WTC11 (cell line): ENCODE measurements around the gene ST6GALNAC5. TPM values are rescaled to one million over a fixed set of nuclear protein-coding genes. Genes with fewer than 3 reads are reported as not detected.

Experiments
- ATAC-seq: fragments of 200-7000 bp; cut with Tn5 transposase; 2 replicates; pipeline ENCODE4 v1.10.0; 2021; ENCODE audit warnings: mild to moderate bottlenecking, moderate library complexity
- CTCF ChIA-PET: fragments of 300-600 bp; sonication (Branson Sonifier 250); formaldehyde crosslinking; loops from one replicate; lab custom pipeline; 2021; ENCODE audit warnings: antibody characterized with exemption; lab: Charles Lee
- POLR2A ChIA-PET: fragments of 350-600 bp; sonication (Branson Sonifier 250); formaldehyde crosslinking; loops from one replicate; lab custom pipeline; 2021; ENCODE audit warnings: antibody characterized with exemption; lab: Charles Lee
- DNase-seq: peaks from one replicate; pipeline ENCODE4 v3.0.0; 2021; ENCODE audit warnings: low spot score
- H3K27ac Mint-ChIP-seq: 2 replicates; pipeline ENCODE4 v1.8.0; 2021; ENCODE audit warnings: mixed read lengths
- H3K27me3 Mint-ChIP-seq: 2 replicates; pipeline ENCODE4 v1.8.0; 2021; ENCODE audit warnings: low read depth, mild to moderate bottlenecking, moderate library complexity, mixed read lengths
- H3K36me3 Mint-ChIP-seq: 2 replicates; pipeline ENCODE4 v1.8.0; 2021; ENCODE audit warnings: mixed read lengths
- H3K4me1 Mint-ChIP-seq: 2 replicates; pipeline ENCODE4 v1.8.0; 2022; ENCODE audit warnings: mixed read lengths
- H3K4me3 Mint-ChIP-seq: 2 replicates; pipeline ENCODE4 v1.8.0; 2021; ENCODE audit warnings: mild to moderate bottlenecking, moderate library complexity, mixed read lengths
- H3K9me3 Mint-ChIP-seq: 2 replicates; pipeline ENCODE4 v1.8.0; 2021; ENCODE audit warnings: mixed read lengths
- CREB1 ChIP-seq: sonication (generic); formaldehyde crosslinking; IDR thresholded peaks from 2 replicates; pipeline ENCODE4 v1.8.0; 2023; ENCODE audit warnings: mild to moderate bottlenecking, missing genetic modification reagents
- FOXK1 ChIP-seq: sonication (generic); formaldehyde crosslinking; IDR thresholded peaks from 2 replicates; pipeline ENCODE4 v1.8.0; 2022; ENCODE audit warnings: mild to moderate bottlenecking, moderate library complexity, missing genetic modification reagents
- GABPB1 ChIP-seq: sonication (generic); formaldehyde crosslinking; IDR thresholded peaks from 2 replicates; pipeline ENCODE4 v1.8.1; 2023; ENCODE audit warnings: mild to moderate bottlenecking, missing genetic modification reagents
- JUN ChIP-seq: sonication (generic); formaldehyde crosslinking; IDR thresholded peaks from 2 replicates; pipeline ENCODE4 v1.8.0; 2023; ENCODE audit warnings: mild to moderate bottlenecking, missing genetic modification reagents
- MLX ChIP-seq: sonication (generic); formaldehyde crosslinking; IDR thresholded peaks from 2 replicates; pipeline ENCODE4 v1.8.1; 2023; ENCODE audit warnings: mild to moderate bottlenecking, missing genetic modification reagents, moderate library complexity
- ZNF281 ChIP-seq: sonication (generic); formaldehyde crosslinking; IDR thresholded peaks from 2 replicates; pipeline ENCODE4 v1.8.0; 2023; ENCODE audit warnings: mild to moderate bottlenecking, missing genetic modification reagents
- total RNA-seq: library from RNA; stranded (reverse); gene quantifications from 3 replicates; pipeline ENCODE4 v1.2.3, GENCODE V29; 2021
- TF ChIP-seq, protein P1 (sequence below): sonication (generic); formaldehyde crosslinking; IDR thresholded peaks from 2 replicates; pipeline ENCODE4 v1.8.1; 2023; ENCODE audit warnings: mild to moderate bottlenecking, missing genetic modification reagents, moderate library complexity
- TF ChIP-seq, protein P2 (sequence below): sonication (generic); formaldehyde crosslinking; conservative IDR thresholded peaks from 2 replicates; pipeline ENCODE4 v1.8.1; 2023; ENCODE audit warnings: mild to moderate bottlenecking, low read depth, missing genetic modification reagents, moderate library complexity
- TF ChIP-seq, protein P3 (sequence below): sonication (generic); formaldehyde crosslinking; IDR thresholded peaks from 2 replicates; pipeline ENCODE4 v1.8.1; 2023; ENCODE audit warnings: mild to moderate bottlenecking, missing genetic modification reagents, borderline replicate concordance
- TF ChIP-seq, protein P4 (sequence below): sonication (generic); formaldehyde crosslinking; IDR thresholded peaks from 2 replicates; pipeline ENCODE4 v1.8.0; 2022; ENCODE audit warnings: mild to moderate bottlenecking, missing genetic modification reagents

The ST6GALNAC5 gene
- total RNA-seq, 1 experiment from 2014 or later, result 9.6 TPM

- POLR2A ChIA-PET, result interaction anchor here (0.5 kb wide), 1 partner anchor 480 kb away, joined by 6 read pairs; no protein-coding TSS in a partner anchor
- Mint-ChIP-seq H3K27me3 (no peaks in the 10 kb centered on the region), H3K36me3 (no peaks in the 10 kb centered on the region), H3K27ac (0 out of 2 replicates have a peak overlapping the region, but pooled peaks have one; percentile 9), H3K4me1 (peaks cover 41% of the 10 kb centered on the region), H3K9me3 (no peaks in the 10 kb centered on the region), H3K4me3 (no peak overlapping the region)
- DNase-seq (no peak), ATAC-seq (no peak)
- CTCF ChIA-PET, result no interaction called here
- no peak for TF ChIP-seq FOXK1
- no peak for TF ChIP-seq CREB1 (CRISPR knock-in tag)
- TF ChIP-seq MLX (CRISPR knock-in tag), result no peak
- TF ChIP-seq JUN, result no peak
- no peak for TF ChIP-seq GABPB1 (CRISPR knock-in tag)
Observed at GRCh38 chr1:77027847-77028246, 160.6 kb downstream of the ST6GALNAC5 start.

DNA sequence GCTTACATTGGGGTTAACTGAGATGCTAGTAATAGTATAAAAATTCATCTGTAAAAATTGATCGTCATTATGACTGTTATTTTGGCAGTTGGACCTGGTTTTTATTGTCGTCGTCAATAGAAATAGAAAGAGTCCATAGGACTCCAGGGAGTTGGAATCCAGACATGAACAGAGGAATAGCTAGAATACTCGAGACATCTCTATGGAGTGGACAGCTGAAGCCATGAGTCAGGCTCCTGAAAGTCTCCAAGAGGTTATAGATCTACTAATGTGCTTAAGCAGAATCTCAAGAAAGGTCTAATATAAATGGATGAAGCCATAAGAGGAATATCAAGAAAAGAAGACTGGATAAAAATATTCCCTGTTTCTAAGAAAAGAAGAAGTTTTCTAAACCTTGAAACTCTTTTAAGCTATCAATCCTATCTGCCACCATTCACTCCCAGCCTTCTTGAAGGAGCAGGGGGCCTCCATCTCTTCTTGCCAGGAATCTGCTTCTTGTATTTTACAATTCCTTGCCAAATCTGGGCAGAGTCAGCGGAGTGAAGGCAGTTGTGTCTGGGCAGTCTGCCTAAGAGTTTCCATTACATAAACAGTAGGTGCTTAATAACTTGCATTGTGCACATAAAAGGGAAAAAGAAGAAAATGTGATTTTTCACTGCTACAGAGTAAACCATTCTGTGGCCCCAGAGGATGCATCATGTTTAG is 163.3 kb downstream of the ST6GALNAC5 start:
- no peak overlapping the region for H3K27ac Mint-ChIP-seq
- no peak overlapping the region for H3K4me3 Mint-ChIP-seq
- H3K27me3 Mint-ChIP-seq, result no peaks in the 10 kb centered on the region
- DNase-seq (no peak), ATAC-seq (no peak)
- H3K36me3 Mint-ChIP-seq, result no peaks in the 10 kb centered on the region
- POLR2A ChIA-PET, result no interaction called here
- H3K4me1 Mint-ChIP-seq, result peaks cover 43% of the 10 kb centered on the region
- CTCF ChIA-PET, result no interaction called here
- TF ChIP-seq, protein P1, sequence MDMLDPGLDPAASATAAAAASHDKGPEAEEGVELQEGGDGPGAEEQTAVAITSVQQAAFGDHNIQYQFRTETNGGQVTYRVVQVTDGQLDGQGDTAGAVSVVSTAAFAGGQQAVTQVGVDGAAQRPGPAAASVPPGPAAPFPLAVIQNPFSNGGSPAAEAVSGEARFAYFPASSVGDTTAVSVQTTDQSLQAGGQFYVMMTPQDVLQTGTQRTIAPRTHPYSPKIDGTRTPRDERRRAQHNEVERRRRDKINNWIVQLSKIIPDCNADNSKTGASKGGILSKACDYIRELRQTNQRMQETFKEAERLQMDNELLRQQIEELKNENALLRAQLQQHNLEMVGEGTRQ (CRISPR knock-in tag), result no peak
- TF ChIP-seq, protein P2, sequence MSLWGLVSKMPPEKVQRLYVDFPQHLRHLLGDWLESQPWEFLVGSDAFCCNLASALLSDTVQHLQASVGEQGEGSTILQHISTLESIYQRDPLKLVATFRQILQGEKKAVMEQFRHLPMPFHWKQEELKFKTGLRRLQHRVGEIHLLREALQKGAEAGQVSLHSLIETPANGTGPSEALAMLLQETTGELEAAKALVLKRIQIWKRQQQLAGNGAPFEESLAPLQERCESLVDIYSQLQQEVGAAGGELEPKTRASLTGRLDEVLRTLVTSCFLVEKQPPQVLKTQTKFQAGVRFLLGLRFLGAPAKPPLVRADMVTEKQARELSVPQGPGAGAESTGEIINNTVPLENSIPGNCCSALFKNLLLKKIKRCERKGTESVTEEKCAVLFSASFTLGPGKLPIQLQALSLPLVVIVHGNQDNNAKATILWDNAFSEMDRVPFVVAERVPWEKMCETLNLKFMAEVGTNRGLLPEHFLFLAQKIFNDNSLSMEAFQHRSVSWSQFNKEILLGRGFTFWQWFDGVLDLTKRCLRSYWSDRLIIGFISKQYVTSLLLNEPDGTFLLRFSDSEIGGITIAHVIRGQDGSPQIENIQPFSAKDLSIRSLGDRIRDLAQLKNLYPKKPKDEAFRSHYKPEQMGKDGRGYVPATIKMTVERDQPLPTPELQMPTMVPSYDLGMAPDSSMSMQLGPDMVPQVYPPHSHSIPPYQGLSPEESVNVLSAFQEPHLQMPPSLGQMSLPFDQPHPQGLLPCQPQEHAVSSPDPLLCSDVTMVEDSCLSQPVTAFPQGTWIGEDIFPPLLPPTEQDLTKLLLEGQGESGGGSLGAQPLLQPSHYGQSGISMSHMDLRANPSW (CRISPR knock-in tag), result no peak
- TF ChIP-seq, protein P3, sequence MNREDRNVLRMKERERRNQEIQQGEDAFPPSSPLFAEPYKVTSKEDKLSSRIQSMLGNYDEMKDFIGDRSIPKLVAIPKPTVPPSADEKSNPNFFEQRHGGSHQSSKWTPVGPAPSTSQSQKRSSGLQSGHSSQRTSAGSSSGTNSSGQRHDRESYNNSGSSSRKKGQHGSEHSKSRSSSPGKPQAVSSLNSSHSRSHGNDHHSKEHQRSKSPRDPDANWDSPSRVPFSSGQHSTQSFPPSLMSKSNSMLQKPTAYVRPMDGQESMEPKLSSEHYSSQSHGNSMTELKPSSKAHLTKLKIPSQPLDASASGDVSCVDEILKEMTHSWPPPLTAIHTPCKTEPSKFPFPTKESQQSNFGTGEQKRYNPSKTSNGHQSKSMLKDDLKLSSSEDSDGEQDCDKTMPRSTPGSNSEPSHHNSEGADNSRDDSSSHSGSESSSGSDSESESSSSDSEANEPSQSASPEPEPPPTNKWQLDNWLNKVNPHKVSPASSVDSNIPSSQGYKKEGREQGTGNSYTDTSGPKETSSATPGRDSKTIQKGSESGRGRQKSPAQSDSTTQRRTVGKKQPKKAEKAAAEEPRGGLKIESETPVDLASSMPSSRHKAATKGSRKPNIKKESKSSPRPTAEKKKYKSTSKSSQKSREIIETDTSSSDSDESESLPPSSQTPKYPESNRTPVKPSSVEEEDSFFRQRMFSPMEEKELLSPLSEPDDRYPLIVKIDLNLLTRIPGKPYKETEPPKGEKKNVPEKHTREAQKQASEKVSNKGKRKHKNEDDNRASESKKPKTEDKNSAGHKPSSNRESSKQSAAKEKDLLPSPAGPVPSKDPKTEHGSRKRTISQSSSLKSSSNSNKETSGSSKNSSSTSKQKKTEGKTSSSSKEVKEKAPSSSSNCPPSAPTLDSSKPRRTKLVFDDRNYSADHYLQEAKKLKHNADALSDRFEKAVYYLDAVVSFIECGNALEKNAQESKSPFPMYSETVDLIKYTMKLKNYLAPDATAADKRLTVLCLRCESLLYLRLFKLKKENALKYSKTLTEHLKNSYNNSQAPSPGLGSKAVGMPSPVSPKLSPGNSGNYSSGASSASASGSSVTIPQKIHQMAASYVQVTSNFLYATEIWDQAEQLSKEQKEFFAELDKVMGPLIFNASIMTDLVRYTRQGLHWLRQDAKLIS, result no peak
- TF ChIP-seq, protein P4, sequence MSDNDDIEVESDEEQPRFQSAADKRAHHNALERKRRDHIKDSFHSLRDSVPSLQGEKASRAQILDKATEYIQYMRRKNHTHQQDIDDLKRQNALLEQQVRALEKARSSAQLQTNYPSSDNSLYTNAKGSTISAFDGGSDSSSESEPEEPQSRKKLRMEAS (CRISPR knock-in tag), result no peak
- no peak for TF ChIP-seq ZNF281 (CRISPR knock-in tag)
- no peaks in the 10 kb centered on the region for H3K9me3 Mint-ChIP-seq
